Measurements from ENCODE around the gene CAPZA2.

CAPZA2 gene

DNA sequence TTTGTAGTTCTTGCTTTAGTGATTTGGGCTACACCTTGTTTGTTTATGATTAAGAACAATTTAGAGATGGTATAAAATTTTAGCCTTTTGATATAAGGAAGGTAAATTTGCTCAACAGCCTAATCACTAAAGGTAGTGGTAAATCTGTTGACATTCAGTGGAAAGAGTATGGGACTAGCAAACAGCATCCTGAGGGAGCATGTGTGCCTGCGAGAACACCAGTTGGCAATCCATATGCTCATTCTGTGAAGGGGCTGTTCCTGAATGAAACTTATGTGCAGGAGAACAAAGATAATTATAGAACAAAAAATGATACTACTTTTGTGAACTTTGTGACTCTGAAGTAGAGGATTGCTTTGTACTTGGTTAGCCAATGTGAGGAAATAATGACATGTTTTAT is 44.0 kb downstream of the CAPZA2 start:
- H3K4me3 ChIP-seq (ENCODE audit: low read length): no peak overlapping the region
- no peaks in the 10 kb centered on the region for H3K36me3 ChIP-seq (ENCODE audit: control insufficient read depth, insufficient read depth, low read length)
- no peak overlapping the region for H2BK120ac ChIP-seq (ENCODE audit: low read depth, low read length)
- H4K8ac ChIP-seq (ENCODE audit: low read depth, low read length): no peak overlapping the region
- no peak overlapping the region for H3K9ac ChIP-seq (ENCODE audit: low read length)
- no peaks in the 10 kb centered on the region for H3K79me1 ChIP-seq (ENCODE audit: low read length)
- no CpG with 5 or more reads among the region's 1 CpG for WGBS (ENCODE audit: extremely low coverage, insufficient coverage, low lambda C conversion rate)
- H2BK5ac ChIP-seq (ENCODE audit: low read length): no peak overlapping the region
- no peak overlapping the region for H4K5ac ChIP-seq (ENCODE audit: low read length)
- no peak overlapping the region for H2AK5ac ChIP-seq (ENCODE audit: low read length)
- H3K27me3 ChIP-seq (ENCODE audit: insufficient read depth, low read length, poor library complexity): no peaks in the 10 kb centered on the region
- H3K4ac ChIP-seq (ENCODE audit: low read depth, low read length): no peak overlapping the region
- no peak overlapping the region for H3K18ac ChIP-seq (ENCODE audit: low read length)
- no peak overlapping the region for H3K23ac ChIP-seq (ENCODE audit: low read length)
- no peak for DNase-seq
- H3K27ac ChIP-seq (ENCODE audit: low read depth, low read length): no peak overlapping the region
- no peak overlapping the region for H3K56ac ChIP-seq (ENCODE audit: low read length)
- H3K4me2 ChIP-seq (ENCODE audit: low read length): no peak overlapping the region
- no peak overlapping the region for H2BK15ac ChIP-seq (replicated peaks; ENCODE audit: low read depth)
- no peaks in the 10 kb centered on the region for H3K4me1 ChIP-seq (ENCODE audit: control insufficient read depth, low read depth, low read length)
- no peaks in the 10 kb centered on the region for H3K79me2 ChIP-seq (ENCODE audit: control insufficient read depth, insufficient read depth, low read length)

DNA sequence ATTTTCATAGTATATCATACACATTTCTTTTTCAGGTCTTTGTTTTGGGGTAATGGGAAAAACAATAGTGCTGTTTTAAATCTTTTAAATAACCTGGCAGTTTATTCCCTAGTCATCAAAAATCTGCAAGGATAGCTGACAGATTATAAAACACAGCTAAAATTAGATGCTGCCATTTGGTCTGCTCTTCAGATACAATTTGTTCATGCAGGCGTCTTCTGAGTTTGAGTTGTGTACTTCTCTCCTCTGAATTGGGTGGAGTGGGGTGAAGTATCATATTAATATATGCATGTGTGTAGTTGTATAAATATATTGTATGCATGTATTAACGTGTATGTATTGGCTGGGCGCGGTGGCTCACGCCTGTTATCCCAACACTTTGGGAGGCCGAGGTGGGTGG is 48.0 kb downstream of the CAPZA2 start:
- Histone ChIP-seq H3K4ac (ENCODE audit: low read depth, low read length) (no peak overlapping the region), H3K56ac (ENCODE audit: low read length) (no peak overlapping the region), H3K79me2 (ENCODE audit: control insufficient read depth, insufficient read depth, low read length) (no peaks in the 10 kb centered on the region), H2BK120ac (ENCODE audit: low read depth, low read length) (no peak overlapping the region), H3K4me3 (ENCODE audit: low read length) (no peak overlapping the region), H2BK15ac (replicated peaks; ENCODE audit: low read depth) (no peak overlapping the region), H4K8ac (ENCODE audit: low read depth, low read length) (no peak overlapping the region), H3K4me2 (ENCODE audit: low read length) (no peak overlapping the region), H3K27me3 (ENCODE audit: insufficient read depth, low read length, poor library complexity) (no peaks in the 10 kb centered on the region), H3K79me1 (ENCODE audit: low read length) (no peaks in the 10 kb centered on the region), H2AK5ac (ENCODE audit: low read length) (no peak overlapping the region), H3K23ac (ENCODE audit: low read length) (no peak overlapping the region), H4K5ac (ENCODE audit: low read length) (no peak overlapping the region), H3K4me1 (ENCODE audit: control insufficient read depth, low read depth, low read length) (no peaks in the 10 kb centered on the region), H3K9ac (ENCODE audit: low read length) (no peak overlapping the region), H3K27ac (ENCODE audit: low read depth, low read length) (no peak overlapping the region), H3K36me3 (ENCODE audit: control insufficient read depth, insufficient read depth, low read length) (no peaks in the 10 kb centered on the region), H3K18ac (ENCODE audit: low read length) (no peak overlapping the region), H2BK5ac (ENCODE audit: low read length) (no peak overlapping the region)
- WGBS (ENCODE audit: extremely low coverage, insufficient coverage, low lambda C conversion rate): no CpG with 5 or more reads among the region's 6 CpGs
- DNase-seq: no peak

DNA sequence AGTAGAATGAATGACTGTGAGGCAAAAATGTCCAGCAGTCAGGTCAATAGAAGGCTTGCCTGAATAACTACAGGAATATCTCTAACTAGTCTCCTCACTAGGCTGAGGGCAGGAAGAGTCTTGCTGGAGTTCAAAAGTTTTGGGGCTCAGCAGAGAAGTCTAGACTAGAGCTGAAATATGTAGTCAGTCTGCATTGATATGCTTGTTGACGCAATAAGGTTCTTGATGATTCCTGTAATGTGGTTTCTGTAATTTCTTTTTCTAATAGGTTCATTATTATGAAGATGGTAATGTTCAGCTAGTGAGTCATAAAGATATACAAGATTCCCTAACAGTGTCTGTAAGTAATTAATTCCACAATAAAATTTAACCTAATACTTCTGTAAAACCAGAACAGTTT is 49.4 kb downstream of the CAPZA2 start:
- H3K79me2 ChIP-seq (ENCODE audit: control insufficient read depth, insufficient read depth, low read length): no peaks in the 10 kb centered on the region
- no CpG with 5 or more reads among the region's 1 CpG for WGBS (ENCODE audit: extremely low coverage, insufficient coverage, low lambda C conversion rate)
- no peaks in the 10 kb centered on the region for H3K36me3 ChIP-seq (ENCODE audit: control insufficient read depth, insufficient read depth, low read length)

DNA sequence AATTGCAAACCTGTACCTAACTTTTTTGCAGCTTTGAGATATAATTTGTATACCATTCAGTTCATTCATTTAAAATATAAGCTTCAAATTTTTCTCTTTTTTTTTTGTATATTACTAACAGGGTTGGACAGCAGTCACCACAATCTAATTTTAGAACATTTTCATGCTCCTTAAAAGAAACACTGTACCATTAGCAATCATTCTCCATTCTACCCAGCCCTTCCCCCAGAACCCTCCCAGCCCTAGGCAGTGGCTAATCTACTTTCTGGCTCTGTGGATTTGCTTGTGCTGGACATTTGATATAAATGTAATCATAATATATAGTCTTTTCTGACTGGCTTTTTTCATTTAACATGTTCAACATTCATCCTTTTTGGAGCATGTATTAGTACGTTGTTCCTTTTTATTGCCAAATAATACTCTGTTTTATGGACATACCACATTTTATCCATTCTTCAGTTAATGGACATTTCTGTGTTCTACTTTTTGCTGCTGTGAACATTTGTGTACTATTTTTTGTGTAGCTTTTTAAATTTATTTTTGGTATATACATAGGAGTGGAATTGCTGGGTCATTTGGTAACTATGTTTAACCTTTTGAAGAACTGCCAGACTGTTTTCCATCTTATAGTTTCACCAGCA is 50.0 kb downstream of the CAPZA2 start:
- no peak overlapping the region for H2BK5ac ChIP-seq (ENCODE audit: low read length)
- no peak overlapping the region for H4K5ac ChIP-seq (ENCODE audit: low read length)
- no peak for DNase-seq
- H3K4me1 ChIP-seq (ENCODE audit: control insufficient read depth, low read depth, low read length): no peaks in the 10 kb centered on the region
- H3K9ac ChIP-seq (ENCODE audit: low read length): no peak overlapping the region
- no peak overlapping the region for H3K27ac ChIP-seq (ENCODE audit: low read depth, low read length)
- H3K36me3 ChIP-seq (ENCODE audit: control insufficient read depth, insufficient read depth, low read length): no peaks in the 10 kb centered on the region
- no peak overlapping the region for H3K4ac ChIP-seq (ENCODE audit: low read depth, low read length)
- H2AK5ac ChIP-seq (ENCODE audit: low read length): no peak overlapping the region
- H2BK15ac ChIP-seq (replicated peaks; ENCODE audit: low read depth): no peak overlapping the region
- H3K56ac ChIP-seq (ENCODE audit: low read length): no peak overlapping the region
- H3K23ac ChIP-seq (ENCODE audit: low read length): no peak overlapping the region
- H3K4me2 ChIP-seq (ENCODE audit: low read length): no peak overlapping the region
- no peaks in the 10 kb centered on the region for H3K27me3 ChIP-seq (ENCODE audit: insufficient read depth, low read length, poor library complexity)
- no peaks in the 10 kb centered on the region for H3K79me1 ChIP-seq (ENCODE audit: low read length)
- no peak overlapping the region for H3K18ac ChIP-seq (ENCODE audit: low read length)
- no peak overlapping the region for H2BK120ac ChIP-seq (ENCODE audit: low read depth, low read length)
- no peak overlapping the region for H3K4me3 ChIP-seq (ENCODE audit: low read length)
- no peak overlapping the region for H4K8ac ChIP-seq (ENCODE audit: low read depth, low read length)
- no CpG with 5 or more reads among the region's 1 CpG for WGBS (ENCODE audit: extremely low coverage, insufficient coverage, low lambda C conversion rate)
- no peaks in the 10 kb centered on the region for H3K79me2 ChIP-seq (ENCODE audit: control insufficient read depth, insufficient read depth, low read length)

More for the DNA sequence above, 49.4 kb downstream of the CAPZA2 start:
- no peak overlapping the region for H2BK15ac ChIP-seq (replicated peaks; ENCODE audit: low read depth)
- no peak overlapping the region for H3K4ac ChIP-seq (ENCODE audit: low read depth, low read length)
- no peak overlapping the region for H3K9ac ChIP-seq (ENCODE audit: low read length)
- no peak overlapping the region for H3K4me2 ChIP-seq (ENCODE audit: low read length)
- no peak overlapping the region for H3K27ac ChIP-seq (ENCODE audit: low read depth, low read length)
- no peak overlapping the region for H3K18ac ChIP-seq (ENCODE audit: low read length)
- H3K4me3 ChIP-seq (ENCODE audit: low read length): no peak overlapping the region
- no peak overlapping the region for H3K23ac ChIP-seq (ENCODE audit: low read length)
- no peak overlapping the region for H3K56ac ChIP-seq (ENCODE audit: low read length)
- H4K5ac ChIP-seq (ENCODE audit: low read length): no peak overlapping the region
- H2BK120ac ChIP-seq (ENCODE audit: low read depth, low read length): no peak overlapping the region
- H3K4me1 ChIP-seq (ENCODE audit: control insufficient read depth, low read depth, low read length): no peaks in the 10 kb centered on the region
- no peak overlapping the region for H4K8ac ChIP-seq (ENCODE audit: low read depth, low read length)
- DNase-seq: no peak
- no peaks in the 10 kb centered on the region for H3K27me3 ChIP-seq (ENCODE audit: insufficient read depth, low read length, poor library complexity)
- H2AK5ac ChIP-seq (ENCODE audit: low read length): no peak overlapping the region
- H3K79me1 ChIP-seq (ENCODE audit: low read length): no peaks in the 10 kb centered on the region
- no peak overlapping the region for H2BK5ac ChIP-seq (ENCODE audit: low read length)

DNA sequence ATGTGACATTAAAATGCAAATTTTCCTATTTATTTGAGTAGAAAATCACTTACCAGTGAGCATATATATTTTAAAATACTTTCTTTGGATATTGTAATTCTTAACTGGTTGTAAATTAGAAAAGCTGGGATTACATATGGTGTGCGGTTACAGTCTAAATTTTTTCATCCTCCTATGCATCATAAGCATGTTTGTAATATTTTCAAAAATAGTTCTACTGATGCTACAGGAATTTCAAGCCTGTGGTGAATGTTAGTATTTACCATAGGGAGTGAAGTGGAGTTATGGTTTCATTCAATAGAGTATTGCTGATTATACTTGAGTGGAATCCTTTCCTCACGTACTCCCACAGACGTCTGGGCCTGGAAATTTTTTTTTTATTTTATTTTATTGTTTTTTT is 56.3 kb downstream of the CAPZA2 start:
- Histone ChIP-seq H3K36me3 (ENCODE audit: control insufficient read depth, insufficient read depth, low read length) (peaks cover 2% of the 10 kb centered on the region), H2BK5ac (ENCODE audit: low read length) (no peak overlapping the region), H3K56ac (ENCODE audit: low read length) (no peak overlapping the region), H2BK120ac (ENCODE audit: low read depth, low read length) (no peak overlapping the region), H2BK15ac (replicated peaks; ENCODE audit: low read depth) (no peak overlapping the region), H3K4me2 (ENCODE audit: low read length) (no peak overlapping the region), H4K5ac (ENCODE audit: low read length) (no peak overlapping the region), H4K8ac (ENCODE audit: low read depth, low read length) (no peak overlapping the region), H3K9ac (ENCODE audit: low read length) (no peak overlapping the region), H3K18ac (ENCODE audit: low read length) (no peak overlapping the region), H3K4me1 (ENCODE audit: control insufficient read depth, low read depth, low read length) (no peaks in the 10 kb centered on the region), H3K79me1 (ENCODE audit: low read length) (no peaks in the 10 kb centered on the region), H3K23ac (ENCODE audit: low read length) (no peak overlapping the region), H3K27ac (ENCODE audit: low read depth, low read length) (no peak overlapping the region), H3K79me2 (ENCODE audit: control insufficient read depth, insufficient read depth, low read length) (no peaks in the 10 kb centered on the region), H3K4ac (ENCODE audit: low read depth, low read length) (no peak overlapping the region), H2AK5ac (ENCODE audit: low read length) (no peak overlapping the region), H3K27me3 (ENCODE audit: insufficient read depth, low read length, poor library complexity) (no peaks in the 10 kb centered on the region), H3K4me3 (ENCODE audit: low read length) (no peak overlapping the region)
- whole genome bisulfite sequencing (ENCODE audit: extremely low coverage, insufficient coverage, low lambda C conversion rate): no CpG with 5 or more reads among the region's 3 CpGs
- no peak for DNase-seq

DNA sequence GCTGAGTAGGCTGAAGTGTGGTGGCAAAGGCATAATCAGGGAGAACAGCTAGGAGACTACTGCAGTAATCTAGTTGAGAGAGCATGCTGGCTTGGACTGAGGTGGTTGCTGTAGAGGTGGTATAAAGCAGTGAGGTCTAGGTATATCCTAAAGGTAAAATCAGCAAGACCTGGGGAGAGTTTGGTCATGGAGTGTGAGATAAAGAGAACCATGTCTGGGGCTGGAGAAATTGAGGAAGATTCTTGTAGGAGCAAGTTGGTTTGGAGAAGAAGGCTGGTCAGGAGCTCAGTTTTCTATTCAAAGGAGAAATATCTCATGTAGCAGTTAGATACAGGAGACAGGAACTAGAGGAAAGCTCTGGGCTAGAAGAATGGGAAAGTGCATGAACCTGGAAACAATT is 58.0 kb downstream of the CAPZA2 start:
- H3K4me2 ChIP-seq (ENCODE audit: low read length): no peak overlapping the region
- H4K5ac ChIP-seq (ENCODE audit: low read length): no peak overlapping the region
- no peak overlapping the region for H3K4ac ChIP-seq (ENCODE audit: low read depth, low read length)
- H3K27ac ChIP-seq (ENCODE audit: low read depth, low read length): no peak overlapping the region
- H3K23ac ChIP-seq (ENCODE audit: low read length): no peak overlapping the region
- no peak for DNase-seq
- no peaks in the 10 kb centered on the region for H3K79me2 ChIP-seq (ENCODE audit: control insufficient read depth, insufficient read depth, low read length)
- H2BK120ac ChIP-seq (ENCODE audit: low read depth, low read length): no peak overlapping the region
- no peak overlapping the region for H2BK15ac ChIP-seq (replicated peaks; ENCODE audit: low read depth)
- no peak overlapping the region for H4K8ac ChIP-seq (ENCODE audit: low read depth, low read length)
- no peaks in the 10 kb centered on the region for H3K4me1 ChIP-seq (ENCODE audit: control insufficient read depth, low read depth, low read length)
- no peak overlapping the region for H3K4me3 ChIP-seq (ENCODE audit: low read length)
- H2AK5ac ChIP-seq (ENCODE audit: low read length): no peak overlapping the region
- no peak overlapping the region for H3K18ac ChIP-seq (ENCODE audit: low read length)
- H3K56ac ChIP-seq (ENCODE audit: low read length): no peak overlapping the region
- H3K79me1 ChIP-seq (ENCODE audit: low read length): no peaks in the 10 kb centered on the region
- H3K36me3 ChIP-seq (ENCODE audit: control insufficient read depth, insufficient read depth, low read length): peaks cover 2% of the 10 kb centered on the region
- H2BK5ac ChIP-seq (ENCODE audit: low read length): no peak overlapping the region
- H3K9ac ChIP-seq (ENCODE audit: low read length): no peak overlapping the region
- H3K27me3 ChIP-seq (ENCODE audit: insufficient read depth, low read length, poor library complexity): no peaks in the 10 kb centered on the region
